NT2/D1 (cell line): ENCODE data around the gene SERPINE2.

Source experiments
- YY1 ChIP-seq: IDR thresholded peaks from 2 replicates; pipeline ENCODE4 v1.6.1; 2011; ENCODE audit not compliant: insufficient read length, insufficient read depth
- ZNF274 ChIP-seq: IDR thresholded peaks from 2 replicates; pipeline ENCODE4 v1.6.1; 2011; ENCODE audit warnings: mild to moderate bottlenecking, low read depth, low read length

- no peak for TF ChIP-seq YY1
- no peak for TF ChIP-seq ZNF274
These were observed 47.3 kb upstream of the SERPINE2 start for GRCh38 chr2:224086226-224086914.
